HCT116 (cell line): Measurements from ENCODE around the gene OR8H2.

ENCODE experiments used
- CTCF ChIP-seq, 3 experiments: fragments of 200-600 bp in 1 of 3; sonication (generic) in 1 of 3; IDR thresholded peaks in 2 of 3; conservative IDR thresholded peaks in 1 of 3; 2 replicates each; pipeline ENCODE4 v1.5.1; 2012 to 2017; ENCODE audit warnings: low read depth in 2 of 3, low read length in 2 of 3, antibody characterized with exemption in 1 of 3, borderline replicate concordance in 1 of 3, control low read depth in 1 of 3, mild to moderate bottlenecking in 1 of 3, mixed read lengths in 1 of 3, mixed run types in 1 of 3, moderate library complexity in 1 of 3; ENCODE audit not compliant: insufficient read depth in 1 of 3
- EZH2 ChIP-seq: fragments of 200-600 bp; sonication (generic); IDR thresholded peaks from 2 replicates; pipeline ENCODE4 v1.6.1; 2017; ENCODE audit warnings: antibody characterized with exemption, mixed run types
- JUND ChIP-seq: IDR thresholded peaks from 2 replicates; pipeline ENCODE4 v1.6.1; 2012
- POLR2AphosphoS5 ChIP-seq: IDR thresholded peaks from 2 replicates; pipeline ENCODE4 v1.6.1; 2011; ENCODE audit warnings: mild to moderate bottlenecking, low read depth, low read length, moderate library complexity
- RAD21 ChIP-seq: IDR thresholded peaks from 2 replicates; pipeline ENCODE4 v1.6.1; 2012; ENCODE audit warnings: low read depth, mild to moderate bottlenecking

- TF ChIP-seq JUND (no peak), POLR2AphosphoS5 (no peak), CTCF (IDR thresholded peaks at IDR 0.05 in 2 of 3, conservative IDR thresholded peaks at IDR 0.05 in 1 of 3; ENCODE audit: borderline replicate concordance in 1 of 3, insufficient read depth in 1 of 3, low read depth in 2 of 3, low read length in 2 of 3) (no peak), EZH2 (no peak), RAD21 (no peak)
Measured at GRCh38 chr11:56066980-56067379, 36.5 kb upstream of the OR8H2 start.
